BLaER1 (cell line): ENCODE data around the gene MAPK1.
"Not testable (repeated sequence)": the region's sequence is repeated elsewhere in the genome, so short reads cannot be mapped to it uniquely, and the experiment has no call there.

Experiments used
- H3K27ac ChIP-seq: shearing (Covaris generic); formaldehyde crosslinking; 2 replicates; pipeline ENCODE4 v1.8.1; 2022
- H3K27me3 ChIP-seq: shearing (Covaris generic); formaldehyde crosslinking; 2 replicates; pipeline ENCODE4 v1.8.1; 2022
- H3K36me3 ChIP-seq: shearing (Covaris generic); formaldehyde crosslinking; 2 replicates; pipeline ENCODE4 v1.8.1; 2022
- H3K4me1 ChIP-seq: shearing (Covaris generic); formaldehyde crosslinking; 2 replicates; pipeline ENCODE4 v1.8.1; 2022
- H3K4me2 ChIP-seq: shearing (Covaris generic); formaldehyde crosslinking; 2 replicates; pipeline ENCODE4 v1.8.1; 2022
- H3K4me3 ChIP-seq: shearing (Covaris generic); formaldehyde crosslinking; 2 replicates; pipeline ENCODE4 v1.8.1; 2022
- H3K9ac ChIP-seq: shearing (Covaris generic); formaldehyde crosslinking; 2 replicates; pipeline ENCODE4 v1.8.1; 2022
- H3K9me3 ChIP-seq: shearing (Covaris generic); formaldehyde crosslinking; 2 replicates; pipeline ENCODE4 v1.8.1; 2022
- H4K20me1 ChIP-seq: shearing (Covaris generic); formaldehyde crosslinking; 2 replicates; pipeline ENCODE4 v1.8.1; 2022
- Cebpa-rat ChIP-seq: shearing (Covaris generic); IDR thresholded peaks from 2 replicates; pipeline ENCODE4 v1.8.1; 2022

Gene MAPK1

DNA sequence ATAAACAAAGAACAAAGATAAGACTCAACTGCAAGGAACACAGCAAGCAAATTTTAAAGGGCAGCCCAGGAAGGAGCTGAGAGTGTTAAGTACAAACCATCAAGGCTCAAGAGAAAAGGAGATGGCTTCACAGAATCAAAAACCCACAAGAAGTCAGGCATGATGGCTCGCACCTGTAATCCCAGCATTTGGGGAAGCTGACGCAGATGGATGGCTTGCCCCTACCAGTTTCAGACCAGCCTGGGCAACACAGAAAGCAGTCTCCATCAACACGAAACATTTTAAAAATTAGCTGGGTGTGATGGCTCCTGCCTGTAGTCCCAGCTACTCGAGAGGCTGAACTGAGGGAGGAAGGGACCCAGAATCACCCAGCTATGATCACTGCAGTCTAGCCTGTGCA, 32.6 kb downstream of the MAPK1 start:
- no peaks in the 10 kb centered on the region for H3K9me3 ChIP-seq
- H4K20me1 ChIP-seq = peaks cover 100% of the 10 kb centered on the region
- TF ChIP-seq Cebpa-rat = no peak
- peak overlapping the region; percentile 18 for H3K27ac ChIP-seq
- H3K9ac ChIP-seq = peak overlapping the region; percentile 15; the same call in 1 of the 2 replicates
- H3K4me2 ChIP-seq = peak overlapping the region; percentile 63
- H3K4me3 ChIP-seq = no peak overlapping the region
- peaks cover 28% of the 10 kb centered on the region for H3K36me3 ChIP-seq
- no peaks in the 10 kb centered on the region for H3K27me3 ChIP-seq
- peaks cover 57% of the 10 kb centered on the region for H3K4me1 ChIP-seq

DNA sequence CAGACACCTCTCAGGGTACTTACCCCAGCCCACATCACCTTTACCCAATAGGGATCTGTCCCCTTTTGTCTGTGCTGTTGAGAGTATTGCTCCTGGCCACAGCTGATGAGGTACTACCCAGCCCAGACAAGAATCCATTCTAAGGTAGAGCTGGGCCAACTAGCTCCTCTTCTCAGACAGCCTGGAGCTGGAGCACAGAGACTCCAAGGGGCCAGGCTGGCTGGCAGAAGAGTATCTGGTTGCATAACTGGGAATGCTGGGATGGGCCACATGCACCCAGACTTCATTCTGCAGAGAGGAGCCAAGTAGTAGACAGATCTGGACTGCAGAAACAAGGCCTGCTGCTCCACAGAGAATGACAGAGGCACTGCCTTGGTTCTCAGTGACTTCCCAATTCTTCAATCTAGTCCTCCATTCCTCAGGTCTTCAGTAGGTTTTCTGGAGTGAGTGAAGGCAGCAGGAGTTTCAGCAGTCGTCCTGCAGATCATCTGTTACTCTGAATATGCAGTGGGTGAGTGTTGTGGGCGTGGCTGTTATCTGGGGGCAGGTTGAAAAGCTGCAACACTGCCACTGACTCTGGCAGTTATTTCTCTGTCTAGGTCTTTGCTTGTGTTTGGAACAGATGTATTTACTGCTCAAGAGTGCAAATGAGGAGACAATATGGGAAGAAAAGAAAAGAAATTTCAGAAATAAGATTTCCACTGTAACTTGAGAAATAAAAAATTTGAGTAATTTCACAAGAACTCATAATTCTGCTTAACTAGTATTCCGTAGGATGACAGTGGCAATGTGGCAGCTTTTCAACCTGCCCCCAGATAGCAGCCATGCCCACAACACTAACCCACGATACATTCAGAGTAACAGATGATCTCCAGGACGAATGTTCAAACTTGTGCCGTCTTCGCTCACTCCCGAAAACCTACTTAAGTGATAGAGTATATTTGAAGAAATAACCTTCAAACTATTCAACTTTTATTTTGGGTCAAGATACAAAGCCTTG, 34.9 kb downstream of the MAPK1 start:
- H3K9me3 ChIP-seq = no peaks in the 10 kb centered on the region
- no peak overlapping the region for H3K4me2 ChIP-seq
- peaks cover 40% of the 10 kb centered on the region for H3K4me1 ChIP-seq
- TF ChIP-seq Cebpa-rat = no peak
- peaks cover 31% of the 10 kb centered on the region for H3K36me3 ChIP-seq
- H3K27me3 ChIP-seq = no peaks in the 10 kb centered on the region
- H4K20me1 ChIP-seq = peaks cover 100% of the 10 kb centered on the region
- no peak overlapping the region for H3K27ac ChIP-seq
- no peak overlapping the region for H3K9ac ChIP-seq
- H3K4me3 ChIP-seq = no peak overlapping the region

DNA sequence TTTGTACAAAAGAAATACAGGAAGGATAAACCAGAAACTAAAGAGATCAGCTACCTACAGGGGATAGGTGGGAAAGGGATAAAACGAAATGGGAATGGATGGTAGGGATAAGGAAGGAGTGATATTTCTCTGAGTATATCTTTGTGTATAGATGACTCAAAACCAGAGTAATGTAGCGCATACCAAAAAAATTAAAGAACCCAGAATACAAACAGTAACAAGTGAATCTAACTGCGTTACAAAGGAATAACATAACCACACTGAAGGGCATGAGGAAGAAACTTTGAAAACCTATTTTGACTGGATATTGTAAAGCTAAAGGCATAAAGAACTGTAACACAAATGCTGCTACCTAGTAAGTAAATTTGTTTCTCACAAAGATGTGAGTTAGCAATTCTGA, 37.9 kb downstream of the MAPK1 start:
- TF ChIP-seq Cebpa-rat = no peak
- no peak overlapping the region for H3K4me2 ChIP-seq
- H4K20me1 ChIP-seq = peaks cover 100% of the 10 kb centered on the region
- no peak overlapping the region for H3K4me3 ChIP-seq
- peaks cover 13% of the 10 kb centered on the region for H3K4me1 ChIP-seq
- H3K27me3 ChIP-seq = no peaks in the 10 kb centered on the region
- H3K27ac ChIP-seq = no peak overlapping the region
- peaks cover 11% of the 10 kb centered on the region for H3K9me3 ChIP-seq
- H3K9ac ChIP-seq = no peak overlapping the region
- H3K36me3 ChIP-seq = peaks cover 26% of the 10 kb centered on the region

DNA sequence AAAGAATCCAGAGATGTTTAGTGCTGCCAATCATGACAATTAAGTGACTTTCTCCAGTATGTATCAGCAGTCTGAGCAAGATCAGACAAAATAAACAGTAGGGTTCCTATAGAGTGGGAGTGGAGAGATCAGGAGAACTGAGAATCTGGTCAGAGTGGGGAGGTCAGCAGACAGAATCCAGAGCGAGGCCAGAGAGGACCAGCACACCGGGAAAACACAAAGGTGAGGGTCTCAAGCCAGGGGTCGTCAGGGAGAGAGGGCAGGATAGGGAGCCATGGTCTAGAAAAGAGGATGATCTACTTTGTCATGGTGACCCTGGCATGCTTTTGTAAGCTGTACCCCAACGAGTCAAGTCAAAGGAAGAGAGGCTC, 39.2 kb downstream of the MAPK1 start:
- H3K4me1 ChIP-seq = peaks cover 10% of the 10 kb centered on the region; the same call in 1 of the 2 replicates
- peaks cover 11% of the 10 kb centered on the region for H3K9me3 ChIP-seq
- H3K4me2 ChIP-seq = no peak overlapping the region
- no peak overlapping the region for H3K4me3 ChIP-seq
- H3K27me3 ChIP-seq = no peaks in the 10 kb centered on the region
- no peak overlapping the region for H3K9ac ChIP-seq
- no peak for TF ChIP-seq Cebpa-rat
- H3K36me3 ChIP-seq = peaks cover 26% of the 10 kb centered on the region
- no peak overlapping the region for H3K27ac ChIP-seq
- peaks cover 100% of the 10 kb centered on the region for H4K20me1 ChIP-seq

DNA sequence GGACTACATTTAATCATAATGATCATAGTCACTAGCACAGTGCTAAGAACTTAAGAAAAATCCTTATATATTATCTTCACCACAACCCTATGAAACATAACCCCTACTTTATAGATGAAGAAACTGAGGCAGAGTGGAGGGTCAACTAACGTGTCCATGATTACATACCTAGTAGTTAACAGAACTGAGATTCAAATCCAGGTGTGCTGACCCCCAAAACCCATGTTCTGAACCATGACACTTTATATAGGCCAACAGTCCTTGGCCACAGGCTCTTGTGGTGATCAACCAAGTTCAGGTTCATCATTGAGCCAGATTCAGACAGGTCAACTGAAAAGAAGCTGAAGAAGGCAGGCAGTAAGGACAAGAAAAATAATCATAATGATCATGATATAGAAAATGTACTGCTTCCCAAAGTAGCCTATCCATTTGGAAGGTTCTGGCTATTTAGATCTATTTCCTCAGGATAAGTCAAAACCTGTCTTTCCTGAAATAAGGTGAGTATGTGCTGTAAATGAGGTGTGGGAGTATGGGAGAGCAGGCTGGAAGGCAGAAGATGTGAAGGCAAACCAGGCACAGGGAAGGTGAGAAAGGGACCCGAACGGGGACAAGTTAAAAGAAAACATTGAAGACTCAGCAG, 39.7 kb downstream of the MAPK1 start:
- peaks cover 21% of the 10 kb centered on the region for H3K36me3 ChIP-seq
- peaks cover 11% of the 10 kb centered on the region for H3K9me3 ChIP-seq
- no peaks in the 10 kb centered on the region for H3K27me3 ChIP-seq
- peaks cover 13% of the 10 kb centered on the region for H3K4me1 ChIP-seq
- no peak overlapping the region for H3K9ac ChIP-seq
- TF ChIP-seq Cebpa-rat = no peak
- H3K27ac ChIP-seq = no peak overlapping the region
- no peak overlapping the region for H3K4me3 ChIP-seq
- H4K20me1 ChIP-seq = peaks cover 100% of the 10 kb centered on the region
- no peak overlapping the region for H3K4me2 ChIP-seq

DNA sequence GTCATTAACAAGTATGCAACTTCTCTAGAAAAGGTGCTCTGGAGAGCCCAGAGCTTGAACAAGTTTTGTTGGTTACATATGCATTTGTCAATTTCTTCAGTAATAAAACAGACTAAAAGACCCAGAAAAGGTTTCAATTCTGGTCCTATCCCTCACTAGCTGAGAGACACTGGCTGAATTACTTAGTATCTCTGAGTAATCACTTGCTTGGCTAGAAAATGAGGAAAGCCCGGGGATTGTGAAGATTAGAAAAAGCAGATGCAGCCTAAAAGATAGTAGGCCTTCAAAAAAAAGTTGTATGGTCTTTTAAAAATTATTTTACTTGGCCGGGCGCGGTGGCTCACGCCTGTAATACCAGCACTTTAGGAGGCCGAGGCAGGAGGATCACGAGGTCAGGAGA, 41.2 kb downstream of the MAPK1 start:
- TF ChIP-seq Cebpa-rat = no peak
- peaks cover 12% of the 10 kb centered on the region for H3K36me3 ChIP-seq
- H4K20me1 ChIP-seq = peaks cover 100% of the 10 kb centered on the region
- peaks cover 15% of the 10 kb centered on the region for H3K4me1 ChIP-seq
- H3K27me3 ChIP-seq = no peaks in the 10 kb centered on the region
- H3K4me2 ChIP-seq = no peak overlapping the region
- no peak overlapping the region for H3K9ac ChIP-seq
- H3K27ac ChIP-seq = no peak overlapping the region
- peaks cover 11% of the 10 kb centered on the region for H3K9me3 ChIP-seq
- H3K4me3 ChIP-seq = no peak overlapping the region

DNA sequence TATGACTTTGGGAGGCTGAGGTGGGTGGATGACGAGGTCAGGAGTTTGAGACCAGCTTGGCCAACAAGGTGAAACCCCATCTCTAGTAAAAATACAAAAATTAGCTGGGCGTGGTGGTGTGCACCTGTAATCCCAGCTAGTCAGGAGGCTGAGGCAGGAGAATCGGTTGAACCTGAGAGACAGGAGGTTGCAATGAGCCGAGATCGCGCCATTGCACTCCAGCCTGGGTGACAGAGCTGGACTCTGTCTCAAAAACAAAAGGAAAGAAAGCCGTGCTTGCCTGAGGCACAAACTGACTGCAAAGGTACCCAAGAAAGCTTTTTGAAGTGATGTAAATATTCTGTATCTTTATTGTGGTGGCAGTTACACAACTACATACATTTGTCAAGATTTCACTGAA, 42.5 kb downstream of the MAPK1 start:
- not testable (repeated sequence) for H3K4me3 ChIP-seq, H3K9ac ChIP-seq, H3K27ac ChIP-seq, H3K27me3 ChIP-seq, H3K4me2 ChIP-seq
- Histone ChIP-seq H3K9me3 (peaks cover 11% of the 10 kb centered on the region), H3K36me3 (peaks cover 13% of the 10 kb centered on the region; the same call in 1 of the 2 replicates), H4K20me1 (peaks cover 100% of the 10 kb centered on the region), H3K4me1 (peaks cover 20% of the 10 kb centered on the region)

DNA sequence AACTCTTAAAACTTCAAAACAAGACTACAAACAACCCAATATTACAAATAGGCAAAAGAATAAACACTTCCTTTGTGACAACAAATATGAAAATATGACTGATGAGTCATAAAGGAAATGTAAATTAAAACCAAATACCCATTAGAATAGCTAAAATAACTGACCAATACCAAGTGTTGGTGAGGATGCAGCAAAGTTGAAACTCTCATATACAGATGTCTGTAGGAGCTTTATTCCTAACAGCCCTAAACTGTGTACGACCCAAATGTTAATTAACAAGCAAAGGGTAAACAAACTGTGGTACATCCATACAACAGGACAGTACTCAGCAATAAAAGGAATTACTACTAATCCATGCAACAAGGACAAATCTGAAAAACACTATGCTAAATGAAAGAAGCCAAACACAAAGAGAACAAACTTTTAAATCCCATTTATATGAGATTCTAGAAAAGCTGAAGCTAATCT, 43.0 kb downstream of the MAPK1 start:
- no peak for TF ChIP-seq Cebpa-rat
- Histone ChIP-seq H3K4me3 (no peak overlapping the region), H3K9ac (no peak overlapping the region), H3K9me3 (peaks cover 11% of the 10 kb centered on the region), H3K36me3 (peaks cover 13% of the 10 kb centered on the region; the same call in 1 of the 2 replicates), H3K27ac (no peak overlapping the region), H3K4me1 (peaks cover 25% of the 10 kb centered on the region), H3K4me2 (no peak overlapping the region; the same call in 1 of the 2 replicates), H3K27me3 (no peaks in the 10 kb centered on the region), H4K20me1 (peaks cover 100% of the 10 kb centered on the region)

DNA sequence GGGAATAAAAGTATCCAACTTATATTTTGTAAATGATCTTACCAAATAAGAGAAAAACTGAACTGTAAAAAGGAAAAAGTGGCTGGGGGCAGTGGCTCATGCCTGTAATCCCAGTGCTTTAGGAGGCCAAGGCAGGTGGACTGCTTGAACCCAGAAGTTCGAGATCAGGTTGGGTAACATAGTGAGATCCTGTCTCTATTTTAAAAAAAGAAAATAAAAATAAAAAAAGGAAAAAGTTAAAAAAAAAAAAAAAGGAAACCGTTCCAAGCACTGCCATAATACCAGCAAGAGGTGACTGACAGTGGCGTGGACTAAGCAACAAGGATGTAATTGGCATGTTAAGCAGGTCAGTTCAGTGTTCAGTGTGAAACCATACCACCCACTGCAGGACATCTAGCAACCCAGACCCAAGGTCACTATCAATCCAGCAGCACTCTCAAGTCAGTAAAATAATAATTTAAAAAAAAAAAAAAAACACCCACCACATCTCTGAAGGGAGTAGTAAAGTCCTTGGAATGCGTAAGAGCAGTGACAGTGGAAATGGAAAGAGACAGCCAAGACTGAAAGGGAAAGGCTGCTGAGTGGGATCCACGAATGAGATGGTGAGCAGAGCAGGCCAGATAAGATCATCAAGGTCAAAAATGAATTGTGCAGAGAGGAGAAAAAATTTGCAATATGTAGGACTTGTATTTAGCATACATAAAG, 43.6 kb downstream of the MAPK1 start:
- peaks cover 11% of the 10 kb centered on the region for H3K9me3 ChIP-seq
- H4K20me1 ChIP-seq = peaks cover 100% of the 10 kb centered on the region
- H3K4me2 ChIP-seq = no peak overlapping the region
- H3K9ac ChIP-seq = no peak overlapping the region
- H3K27ac ChIP-seq = no peak overlapping the region
- H3K4me1 ChIP-seq = peaks cover 31% of the 10 kb centered on the region
- no peak for TF ChIP-seq Cebpa-rat
- no peak overlapping the region for H3K4me3 ChIP-seq
- peaks cover 13% of the 10 kb centered on the region; the same call in 1 of the 2 replicates for H3K36me3 ChIP-seq
- H3K27me3 ChIP-seq = no peaks in the 10 kb centered on the region
